Activated naive CD4-positive, alpha-beta T cell treated with anti-CD3 and anti-CD28 coated beads, Interleukin-2, amount 50 U/mL, for 24 hours (primary cell): ENCODE results near the gene TMEM81.

Experiments
- H3K27ac Mint-ChIP-seq: one replicate; pipeline ENCODE4 v1.8.0; 2021; ENCODE audit warnings: mild to moderate bottlenecking, mixed read lengths
- H3K27me3 Mint-ChIP-seq: one replicate; pipeline ENCODE4 v1.8.0; 2021; ENCODE audit warnings: mixed read lengths
- H3K36me3 Mint-ChIP-seq: one replicate; pipeline ENCODE4 v1.8.0; 2021; ENCODE audit warnings: mixed read lengths
- H3K4me1 Mint-ChIP-seq: one replicate; pipeline ENCODE4 v1.8.0; 2021; ENCODE audit warnings: mixed read lengths
- H3K4me3 Mint-ChIP-seq: one replicate; pipeline ENCODE4 v1.8.0; 2021; ENCODE audit warnings: mild to moderate bottlenecking, mixed read lengths
- H3K9me3 Mint-ChIP-seq: one replicate; pipeline ENCODE4 v1.8.0; 2021; ENCODE audit warnings: mixed read lengths

Gene TMEM81

GRCh38 chr1:205068457-205069040 is 15.7 kb downstream of the TMEM81 start:
- no peak overlapping the region for H3K27ac Mint-ChIP-seq
- H3K9me3 Mint-ChIP-seq = no peaks in the 10 kb centered on the region
- no peaks in the 10 kb centered on the region for H3K36me3 Mint-ChIP-seq
- no peaks in the 10 kb centered on the region for H3K27me3 Mint-ChIP-seq
- H3K4me3 Mint-ChIP-seq = no peak overlapping the region
- H3K4me1 Mint-ChIP-seq = no peaks in the 10 kb centered on the region

GRCh38 chr1:205068001-205068400 is 16.3 kb downstream of the TMEM81 start:
- H3K4me1 Mint-ChIP-seq = no peaks in the 10 kb centered on the region
- H3K27me3 Mint-ChIP-seq = no peaks in the 10 kb centered on the region
- H3K9me3 Mint-ChIP-seq = no peaks in the 10 kb centered on the region
- no peak overlapping the region for H3K27ac Mint-ChIP-seq
- H3K4me3 Mint-ChIP-seq = no peak overlapping the region
- H3K36me3 Mint-ChIP-seq = no peaks in the 10 kb centered on the region

- Mint-ChIP-seq H3K4me3 (no peak overlapping the region), H3K4me1 (no peaks in the 10 kb centered on the region), H3K27me3 (no peaks in the 10 kb centered on the region), H3K9me3 (no peaks in the 10 kb centered on the region), H3K27ac (no peak overlapping the region), H3K36me3 (no peaks in the 10 kb centered on the region)
These were observed 17.2 kb downstream of the TMEM81 start for GRCh38 chr1:205067031-205067430.

GRCh38 chr1:205066141-205066818 is 18.0 kb downstream of the TMEM81 start:
- H3K27me3 Mint-ChIP-seq = no peaks in the 10 kb centered on the region
- no peak overlapping the region for H3K4me3 Mint-ChIP-seq
- no peaks in the 10 kb centered on the region for H3K36me3 Mint-ChIP-seq
- no peaks in the 10 kb centered on the region for H3K9me3 Mint-ChIP-seq
- no peak overlapping the region for H3K27ac Mint-ChIP-seq
- H3K4me1 Mint-ChIP-seq = no peaks in the 10 kb centered on the region

GRCh38 chr1:205065666-205066065 is 18.6 kb downstream of the TMEM81 start:
- Mint-ChIP-seq H3K9me3 (no peaks in the 10 kb centered on the region), H3K27me3 (no peaks in the 10 kb centered on the region), H3K27ac (no peak overlapping the region), H3K4me1 (no peaks in the 10 kb centered on the region), H3K36me3 (no peaks in the 10 kb centered on the region), H3K4me3 (no peak overlapping the region)

GRCh38 chr1:205064741-205065316 is 19.4 kb downstream of the TMEM81 start:
- H3K9me3 Mint-ChIP-seq = no peaks in the 10 kb centered on the region
- H3K27me3 Mint-ChIP-seq = no peaks in the 10 kb centered on the region
- H3K27ac Mint-ChIP-seq = no peak overlapping the region
- H3K4me1 Mint-ChIP-seq = no peaks in the 10 kb centered on the region
- H3K4me3 Mint-ChIP-seq = no peak overlapping the region
- H3K36me3 Mint-ChIP-seq = no peaks in the 10 kb centered on the region

GRCh38 chr1:205064301-205064700 is 20.0 kb downstream of the TMEM81 start:
- no peaks in the 10 kb centered on the region for H3K4me1 Mint-ChIP-seq
- H3K27me3 Mint-ChIP-seq = no peaks in the 10 kb centered on the region
- no peak overlapping the region for H3K27ac Mint-ChIP-seq
- no peaks in the 10 kb centered on the region for H3K9me3 Mint-ChIP-seq
- H3K4me3 Mint-ChIP-seq = no peak overlapping the region
- H3K36me3 Mint-ChIP-seq = no peaks in the 10 kb centered on the region

GRCh38 chr1:205062895-205063294 is 21.4 kb downstream of the TMEM81 start:
- Mint-ChIP-seq H3K9me3 (no peaks in the 10 kb centered on the region), H3K27ac (no peak overlapping the region), H3K27me3 (no peaks in the 10 kb centered on the region), H3K4me3 (no peak overlapping the region), H3K4me1 (no peaks in the 10 kb centered on the region), H3K36me3 (no peaks in the 10 kb centered on the region)

GRCh38 chr1:205062319-205062718 is 21.9 kb downstream of the TMEM81 start:
- no peaks in the 10 kb centered on the region for H3K27me3 Mint-ChIP-seq
- no peaks in the 10 kb centered on the region for H3K4me1 Mint-ChIP-seq
- H3K9me3 Mint-ChIP-seq = no peaks in the 10 kb centered on the region
- no peaks in the 10 kb centered on the region for H3K36me3 Mint-ChIP-seq
- no peak overlapping the region for H3K27ac Mint-ChIP-seq
- no peak overlapping the region for H3K4me3 Mint-ChIP-seq

GRCh38 chr1:205061665-205062069 is 22.6 kb downstream of the TMEM81 start:
- Mint-ChIP-seq H3K27me3 (no peaks in the 10 kb centered on the region), H3K4me3 (no peak overlapping the region), H3K36me3 (no peaks in the 10 kb centered on the region), H3K27ac (no peak overlapping the region), H3K9me3 (no peaks in the 10 kb centered on the region), H3K4me1 (no peaks in the 10 kb centered on the region)

- Mint-ChIP-seq H3K4me1 (no peaks in the 10 kb centered on the region), H3K27me3 (no peaks in the 10 kb centered on the region), H3K27ac (no peak overlapping the region)
These were observed 23.0 kb downstream of the TMEM81 start for GRCh38 chr1:205061227-205061626.

GRCh38 chr1:205060746-205061145 is 23.5 kb downstream of the TMEM81 start:
- no peaks in the 10 kb centered on the region for H3K4me1 Mint-ChIP-seq
- H3K27ac Mint-ChIP-seq = no peak overlapping the region
- H3K27me3 Mint-ChIP-seq = no peaks in the 10 kb centered on the region
- no peak overlapping the region for H3K4me3 Mint-ChIP-seq
- no peaks in the 10 kb centered on the region for H3K9me3 Mint-ChIP-seq
- H3K36me3 Mint-ChIP-seq = no peaks in the 10 kb centered on the region

More at GRCh38 chr1:205061227-205061626, 23.0 kb downstream of the TMEM81 start:
- Mint-ChIP-seq H3K4me3 (no peak overlapping the region), H3K36me3 (no peaks in the 10 kb centered on the region), H3K9me3 (no peaks in the 10 kb centered on the region)

- H3K9me3 Mint-ChIP-seq = no peaks in the 10 kb centered on the region
- H3K4me1 Mint-ChIP-seq = no peaks in the 10 kb centered on the region
- H3K36me3 Mint-ChIP-seq = no peaks in the 10 kb centered on the region
- H3K27me3 Mint-ChIP-seq = no peaks in the 10 kb centered on the region
- H3K4me3 Mint-ChIP-seq = no peak overlapping the region
- H3K27ac Mint-ChIP-seq = no peak overlapping the region
These were observed 24.6 kb downstream of the TMEM81 start for GRCh38 chr1:205059660-205060059.

GRCh38 chr1:205058853-205059252 is 25.4 kb downstream of the TMEM81 start:
- Mint-ChIP-seq H3K9me3 (no peaks in the 10 kb centered on the region), H3K27ac (no peak overlapping the region), H3K4me1 (no peaks in the 10 kb centered on the region), H3K36me3 (no peaks in the 10 kb centered on the region), H3K27me3 (no peaks in the 10 kb centered on the region), H3K4me3 (no peak overlapping the region)

- H3K9me3 Mint-ChIP-seq = no peaks in the 10 kb centered on the region
- H3K27me3 Mint-ChIP-seq = no peaks in the 10 kb centered on the region
- no peak overlapping the region for H3K27ac Mint-ChIP-seq
- H3K36me3 Mint-ChIP-seq = no peaks in the 10 kb centered on the region
- no peaks in the 10 kb centered on the region for H3K4me1 Mint-ChIP-seq
- H3K4me3 Mint-ChIP-seq = no peak overlapping the region
These were observed 26.3 kb downstream of the TMEM81 start for GRCh38 chr1:205057808-205058575.
